Smooth muscle cell (in vitro differentiated cells): ENCODE data around the gene KYAT1. TPM values are rescaled to one million over a fixed set of nuclear protein-coding genes. Genes with fewer than 3 reads are reported as not detected.

Experiments used
- DNase-seq: peaks from one replicate; lab custom pipeline; 2025; ENCODE audit not compliant: unreplicated experiment; lab: John Stamatoyannopoulos, UW
- H2AFZ ChIP-seq: fragments of 200-600 bp; sonication (generic); 2 replicates; pipeline ENCODE4 v1.6.0; 2016; ENCODE audit warnings: antibody characterized with exemption, low read depth, mild to moderate bottlenecking
- H3F3A ChIP-seq: fragments of 200-600 bp; sonication (generic); 2 replicates; pipeline ENCODE4 v1.6.0; 2017; ENCODE audit warnings: antibody characterized with exemption, low read depth
- H3K27ac ChIP-seq: fragments of 200-600 bp; sonication (generic); 2 replicates; pipeline ENCODE4 v1.5.1; 2016; ENCODE audit warnings: low read depth, mild to moderate bottlenecking
- H3K27me3 ChIP-seq: fragments of 200-600 bp; sonication (generic); 2 replicates; pipeline ENCODE4 v1.6.1; 2016; ENCODE audit warnings: low read depth, mild to moderate bottlenecking
- H3K36me3 ChIP-seq: fragments of 200-600 bp; sonication (generic); 2 replicates; pipeline ENCODE4 v1.5.1; 2016; ENCODE audit warnings: low read depth
- H3K4me1 ChIP-seq: fragments of 200-600 bp; sonication (generic); 2 replicates; pipeline ENCODE4 v1.5.1; 2016; ENCODE audit warnings: low read depth
- H3K4me2 ChIP-seq: fragments of 200-600 bp; sonication (generic); 2 replicates; pipeline ENCODE4 v1.6.0; 2016; ENCODE audit warnings: mild to moderate bottlenecking
- H3K4me3 ChIP-seq: fragments of 200-600 bp; sonication (generic); 2 replicates; pipeline ENCODE4 v1.5.1; 2016; ENCODE audit warnings: mild to moderate bottlenecking
- H3K79me2 ChIP-seq: fragments of 200-600 bp; sonication (generic); 2 replicates; pipeline ENCODE4 v1.6.0; 2016; ENCODE audit warnings: low read depth, mild to moderate bottlenecking
- H3K9ac ChIP-seq: fragments of 200-600 bp; sonication (generic); 2 replicates; pipeline ENCODE4 v1.6.0; 2016; ENCODE audit warnings: low read depth
- H3K9me3 ChIP-seq: fragments of 200-600 bp; sonication (generic); replicated peaks from 2 replicates; pipeline ENCODE4 v1.5.1; 2016; ENCODE audit warnings: low read depth
- H4K20me1 ChIP-seq: fragments of 200-600 bp; sonication (generic); 2 replicates; pipeline ENCODE4 v1.6.0; 2016; ENCODE audit warnings: low read depth
- WGBS: methylation state at CpG from one replicate; pipeline ENCODE4 v1.1.7; 2016; ENCODE audit warnings: low lambda C conversion rate; 5-methylcytosine and 5-hydroxymethylcytosine counted together
- polyA plus RNA-seq: library from polyadenylated mRNA; unstranded; fragments of >200 nt; fragmentation: Nextera tagmentation; extraction: Ambion mirVana; gene quantifications from 2 replicates; pipeline ENCODE4 v1.2.1, GENCODE V29; 2016
- total RNA-seq: library from RNA; depleted of rRNA; stranded (reverse); fragments of >200 nt; gene quantifications from 2 replicates; pipeline ENCODE4 v1.2.3, GENCODE V29; 2014
- TF ChIP-seq, protein P1 (sequence below): fragments of 200-600 bp; sonication (generic); IDR thresholded peaks from 2 replicates; pipeline ENCODE4 v1.5.1; 2017; ENCODE audit warnings: borderline replicate concordance, mild to moderate bottlenecking, antibody characterized with exemption; ENCODE audit not compliant: insufficient read depth, poor library complexity, severe bottlenecking

KYAT1 gene
- total and polyA plus RNA-seq, 2 experiments from 2014 or later: 3.1 to 7.7 TPM

DNA sequence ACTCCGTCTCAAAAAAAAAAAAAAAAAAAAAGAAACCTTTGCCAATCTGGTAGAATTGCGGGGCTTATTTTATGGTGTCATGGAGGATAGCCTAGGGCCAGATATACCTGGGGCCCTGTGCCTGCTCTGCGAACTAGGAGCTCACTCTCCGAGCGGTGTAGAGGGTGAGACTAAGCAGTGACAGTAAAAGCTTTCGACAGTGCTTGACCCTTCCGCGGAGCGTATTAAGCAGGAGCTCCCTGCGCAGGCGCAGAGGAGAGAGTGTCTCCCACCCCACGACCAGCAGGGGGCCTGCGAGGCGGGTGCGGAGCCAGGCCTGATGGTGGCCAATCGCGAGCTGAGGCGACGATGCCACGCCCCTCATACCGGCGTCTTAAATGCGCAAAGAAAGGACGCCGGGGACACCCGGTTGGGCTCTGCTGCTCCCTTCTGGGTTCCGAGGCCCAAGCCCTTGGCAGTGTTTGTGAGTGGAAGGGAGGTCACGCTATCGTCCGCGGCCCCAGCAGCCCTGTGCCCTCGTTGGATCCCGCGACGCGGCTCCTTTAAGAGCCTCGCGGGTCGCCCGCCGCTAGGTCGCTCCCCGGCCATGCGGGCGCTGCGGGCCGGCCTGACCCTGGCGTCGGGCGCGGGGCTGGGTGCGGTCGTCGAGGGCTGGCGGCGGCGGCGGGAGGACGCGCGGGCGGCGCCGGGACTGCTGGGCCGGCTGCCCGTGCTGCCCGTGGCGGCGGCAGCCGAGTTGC, 63.5 kb downstream of the KYAT1 start, which contains the start of gene ENDOG:
ENDOG (plus strand) TSS at position 402 of the 740 bp plus-strand sequence; CDS start at position 587, 185 bp downstream.
- peaks cover 3% of the 10 kb centered on the region for H3K4me1 ChIP-seq
- peak within 1 kb of the TSS; percentile 72 for H3K4me3 ChIP-seq
- TF ChIP-seq, protein P1, sequence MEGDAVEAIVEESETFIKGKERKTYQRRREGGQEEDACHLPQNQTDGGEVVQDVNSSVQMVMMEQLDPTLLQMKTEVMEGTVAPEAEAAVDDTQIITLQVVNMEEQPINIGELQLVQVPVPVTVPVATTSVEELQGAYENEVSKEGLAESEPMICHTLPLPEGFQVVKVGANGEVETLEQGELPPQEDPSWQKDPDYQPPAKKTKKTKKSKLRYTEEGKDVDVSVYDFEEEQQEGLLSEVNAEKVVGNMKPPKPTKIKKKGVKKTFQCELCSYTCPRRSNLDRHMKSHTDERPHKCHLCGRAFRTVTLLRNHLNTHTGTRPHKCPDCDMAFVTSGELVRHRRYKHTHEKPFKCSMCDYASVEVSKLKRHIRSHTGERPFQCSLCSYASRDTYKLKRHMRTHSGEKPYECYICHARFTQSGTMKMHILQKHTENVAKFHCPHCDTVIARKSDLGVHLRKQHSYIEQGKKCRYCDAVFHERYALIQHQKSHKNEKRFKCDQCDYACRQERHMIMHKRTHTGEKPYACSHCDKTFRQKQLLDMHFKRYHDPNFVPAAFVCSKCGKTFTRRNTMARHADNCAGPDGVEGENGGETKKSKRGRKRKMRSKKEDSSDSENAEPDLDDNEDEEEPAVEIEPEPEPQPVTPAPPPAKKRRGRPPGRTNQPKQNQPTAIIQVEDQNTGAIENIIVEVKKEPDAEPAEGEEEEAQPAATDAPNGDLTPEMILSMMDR: peak; percentile 92
- peak within 1 kb of the TSS; percentile 31 for H3K9ac ChIP-seq
- H3K36me3 ChIP-seq: no peaks in the 10 kb centered on the region
- H3K27ac ChIP-seq: no peak within 1 kb of the TSS
- H3K27me3 ChIP-seq: no peaks in the 10 kb centered on the region
- no peaks in the 10 kb centered on the region for H3K79me2 ChIP-seq
- no peaks in the 10 kb centered on the region for H4K20me1 ChIP-seq
- H3K4me2 ChIP-seq: peak within 1 kb of the TSS; percentile 93
- peak within 1 kb of the TSS; percentile 69 for H2AFZ ChIP-seq
- DNase-seq: peak; percentile 93
- 2% methylated on average over 42 of the region's 70 CpGs for WGBS
- no peaks in the 10 kb centered on the region for H3K9me3 ChIP-seq
- no peaks in the 10 kb centered on the region for H3F3A ChIP-seq

DNA sequence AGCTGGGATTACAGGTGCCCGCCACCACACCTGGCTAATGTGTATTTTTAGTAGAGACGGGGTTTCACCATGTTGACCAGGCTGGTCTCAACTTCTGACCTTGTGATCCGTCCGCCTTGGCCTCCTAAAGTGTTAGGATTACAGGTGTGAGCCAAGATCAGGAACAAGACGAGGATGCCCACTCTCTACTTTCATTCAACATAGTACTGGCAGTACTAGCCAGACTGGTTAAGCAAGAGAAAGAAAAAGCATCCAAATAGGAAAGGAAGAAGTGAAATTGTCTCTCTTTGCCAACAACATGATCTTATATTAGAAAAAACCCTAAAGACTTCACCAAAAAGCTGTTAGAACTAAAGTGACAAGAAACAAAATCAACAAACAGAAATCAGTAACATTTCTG, 70.9 kb downstream of the KYAT1 start:
- no peaks in the 10 kb centered on the region for H4K20me1 ChIP-seq
- 90% methylated on average over 5 of the region's 5 CpGs for WGBS
- no peak overlapping the region for H3K9ac ChIP-seq
- H3K9me3 ChIP-seq: no peaks in the 10 kb centered on the region
- no peak overlapping the region for H3K27ac ChIP-seq
- H3K4me2 ChIP-seq: no peak overlapping the region
- H3K27me3 ChIP-seq: no peaks in the 10 kb centered on the region
- H3K79me2 ChIP-seq: no peaks in the 10 kb centered on the region
- no peaks in the 10 kb centered on the region for H3K4me1 ChIP-seq
- H3K36me3 ChIP-seq: no peaks in the 10 kb centered on the region
- no peak for DNase-seq
- H3K4me3 ChIP-seq: no peak overlapping the region
- peaks cover 5% of the 10 kb centered on the region for H3F3A ChIP-seq
- H2AFZ ChIP-seq: no peak overlapping the region
- TF ChIP-seq, protein P1: no peak

DNA sequence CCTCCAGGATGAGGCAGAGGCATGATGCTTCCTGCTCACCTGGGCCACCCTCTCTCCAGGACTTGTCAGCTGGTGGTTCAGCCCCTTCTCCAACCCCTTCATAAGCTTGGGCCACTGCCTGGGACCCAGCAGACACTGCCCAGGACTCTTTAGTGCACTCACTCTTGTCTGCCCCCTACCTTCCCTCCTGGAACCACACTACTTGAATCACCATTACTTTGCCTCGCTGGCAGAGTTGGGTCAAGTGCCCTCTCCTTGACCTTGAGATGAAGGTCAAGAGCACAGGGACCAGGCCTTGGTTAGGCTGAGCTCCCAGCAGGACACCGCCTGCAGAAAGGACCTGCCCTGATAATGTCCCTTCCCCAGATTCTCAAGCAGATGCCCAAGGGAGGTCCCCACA, 71.9 kb downstream of the KYAT1 start:
- TF ChIP-seq, protein P1: no peak
- Histone ChIP-seq H3K79me2 (no peaks in the 10 kb centered on the region), H3K27ac (no peak overlapping the region), H3K4me3 (no peak overlapping the region), H3K27me3 (no peaks in the 10 kb centered on the region), H2AFZ (no peak overlapping the region), H3K36me3 (no peaks in the 10 kb centered on the region), H4K20me1 (no peaks in the 10 kb centered on the region), H3K4me2 (no peak overlapping the region), H3F3A (peaks cover 5% of the 10 kb centered on the region), H3K9me3 (no peaks in the 10 kb centered on the region), H3K9ac (no peak overlapping the region), H3K4me1 (no peaks in the 10 kb centered on the region)
- 86% methylated on average over 2 of the region's 2 CpGs for WGBS
- no peak for DNase-seq
